Measurements from ENCODE around the gene SNX4. TPM values are rescaled to one million over a fixed set of nuclear protein-coding genes. Genes with fewer than 3 reads are reported as not detected.

SNX4 gene
- total and polyA plus RNA-seq, 8 donors: 10.5 to 81.1 (median 40.9) TPM

DNA sequence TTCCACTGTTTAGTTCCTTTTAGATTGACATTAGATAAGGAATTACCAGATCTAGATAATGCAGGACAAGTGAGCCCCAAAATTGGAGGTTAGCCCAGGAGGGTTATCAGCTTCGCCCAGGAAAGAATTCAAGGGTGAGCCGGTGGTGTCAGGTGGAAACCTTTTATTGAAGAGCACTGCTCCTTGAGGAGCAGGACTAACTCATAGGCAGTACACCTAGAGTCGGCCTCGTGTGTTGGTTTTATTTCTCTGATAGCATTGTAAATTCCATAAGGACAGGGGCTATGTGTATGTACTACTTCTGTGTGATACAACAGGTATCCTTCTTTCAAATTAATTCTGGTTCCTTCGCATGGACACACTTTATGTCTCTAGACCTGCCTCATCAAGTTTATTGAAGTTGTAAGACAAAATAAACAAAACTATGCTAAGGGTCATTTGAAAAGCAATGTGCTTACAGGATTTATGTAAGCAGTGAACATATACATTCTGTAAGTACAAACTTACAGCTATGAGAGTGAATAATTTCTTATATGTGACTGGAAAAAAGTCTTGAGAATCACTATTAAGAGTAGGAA, 57.2 kb downstream of the SNX4 start:
- intact Hi-C loops (cut with DNase I; ENCODE audit: low total_unique reads): no loop called here
- no peak overlapping the region for H3K27ac ChIP-seq
- no peaks in the 10 kb centered on the region for H3K27me3 ChIP-seq
- no peaks in the 10 kb centered on the region for H3K9me3 ChIP-seq
- no peak for DNase-seq
- peaks cover 13 to 88% (median 73%) of the 10 kb centered on the region in 4 donors for H3K36me3 ChIP-seq
- WGBS, 5 donors: 39 to 69% (median 52%) methylated on average over 5 of the region's 5 CpGs
- H3K4me3 ChIP-seq: no peak overlapping the region
- TF ChIP-seq EP300 (IDR thresholded peaks at IDR 0.05) (no peak), POLR2AphosphoS5 (IDR thresholded peaks at IDR 0.05) (no peak), POLR2A (IDR thresholded peaks at IDR 0.05) (no peak)
- TF ChIP-seq, protein P1, sequence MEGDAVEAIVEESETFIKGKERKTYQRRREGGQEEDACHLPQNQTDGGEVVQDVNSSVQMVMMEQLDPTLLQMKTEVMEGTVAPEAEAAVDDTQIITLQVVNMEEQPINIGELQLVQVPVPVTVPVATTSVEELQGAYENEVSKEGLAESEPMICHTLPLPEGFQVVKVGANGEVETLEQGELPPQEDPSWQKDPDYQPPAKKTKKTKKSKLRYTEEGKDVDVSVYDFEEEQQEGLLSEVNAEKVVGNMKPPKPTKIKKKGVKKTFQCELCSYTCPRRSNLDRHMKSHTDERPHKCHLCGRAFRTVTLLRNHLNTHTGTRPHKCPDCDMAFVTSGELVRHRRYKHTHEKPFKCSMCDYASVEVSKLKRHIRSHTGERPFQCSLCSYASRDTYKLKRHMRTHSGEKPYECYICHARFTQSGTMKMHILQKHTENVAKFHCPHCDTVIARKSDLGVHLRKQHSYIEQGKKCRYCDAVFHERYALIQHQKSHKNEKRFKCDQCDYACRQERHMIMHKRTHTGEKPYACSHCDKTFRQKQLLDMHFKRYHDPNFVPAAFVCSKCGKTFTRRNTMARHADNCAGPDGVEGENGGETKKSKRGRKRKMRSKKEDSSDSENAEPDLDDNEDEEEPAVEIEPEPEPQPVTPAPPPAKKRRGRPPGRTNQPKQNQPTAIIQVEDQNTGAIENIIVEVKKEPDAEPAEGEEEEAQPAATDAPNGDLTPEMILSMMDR (IDR thresholded peaks at IDR 0.05): no peak
- H3K4me1 ChIP-seq: peaks cover 0 to 16% (median 4%) of the 10 kb centered on the region in 4 donors

DNA sequence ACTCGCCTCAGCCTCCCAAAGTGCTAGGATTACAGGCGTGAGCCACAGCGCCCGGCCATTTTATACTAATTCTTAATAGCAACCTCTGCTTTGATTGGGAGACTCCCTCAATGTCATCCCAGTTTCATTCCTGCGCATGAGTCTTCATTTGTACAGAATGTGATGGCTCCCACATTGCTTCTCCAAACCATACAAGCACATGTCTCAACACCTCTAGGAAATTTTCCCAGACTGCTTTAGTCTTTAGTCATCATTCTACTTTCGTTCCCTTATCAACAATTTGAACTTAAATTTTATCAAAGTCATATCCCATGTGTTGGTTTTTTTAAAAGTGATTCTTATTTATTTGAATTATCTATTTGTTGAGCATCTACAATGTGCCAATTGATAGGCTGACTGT, 58.1 kb downstream of the SNX4 start:
- H3K27me3 ChIP-seq: no peaks in the 10 kb centered on the region
- no peak overlapping the region for H3K27ac ChIP-seq
- TF ChIP-seq EP300 (IDR thresholded peaks at IDR 0.05): no peak
- intact Hi-C loops (cut with DNase I; ENCODE audit: low total_unique reads): no loop called here
- H3K4me1 ChIP-seq: peaks cover 0 to 16% (median 4%) of the 10 kb centered on the region in 4 donors
- H3K9me3 ChIP-seq: no peaks in the 10 kb centered on the region
- DNase-seq: no peak
- 90 to 93% (median 91%) methylated on average over 6 of the region's 6 CpGs for WGBS, 5 donors
- no peak overlapping the region for H3K4me3 ChIP-seq
- peaks cover 13 to 88% (median 73%) of the 10 kb centered on the region in 4 donors for H3K36me3 ChIP-seq

DNA sequence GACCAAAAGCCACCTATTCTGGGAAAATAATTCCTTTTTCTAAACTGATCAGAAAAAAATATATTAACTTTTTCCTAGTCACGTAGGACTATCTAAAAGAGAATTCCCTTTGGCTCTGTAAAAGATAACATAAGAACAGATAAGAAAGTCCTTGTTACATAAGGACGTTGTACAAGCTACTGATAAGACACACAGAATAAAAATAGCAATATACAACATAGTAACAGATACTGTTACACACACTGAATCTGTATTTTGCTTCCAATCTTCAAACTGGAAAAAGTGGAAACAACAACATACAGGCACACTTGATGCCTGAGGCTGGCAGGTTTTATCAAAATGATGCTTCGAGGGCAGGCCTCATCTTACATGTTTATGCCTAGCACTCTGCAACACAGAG, 59.8 kb downstream of the SNX4 start:
- 44 to 63% (median 49%) methylated on average over 3 of the region's 3 CpGs for WGBS, 5 donors
- Histone ChIP-seq H3K9me3 (no peaks in the 10 kb centered on the region), H3K4me1 (peaks cover 0 to 16% (median 4%) of the 10 kb centered on the region in 4 donors), H3K4me3 (no peak overlapping the region), H3K27ac (no peak overlapping the region), H3K36me3 (peaks cover 27 to 88% (median 74%) of the 10 kb centered on the region in 4 donors), H3K27me3 (no peaks in the 10 kb centered on the region)
- TF ChIP-seq POLR2AphosphoS5 (IDR thresholded peaks at IDR 0.05): no peak
- TF ChIP-seq EP300 (IDR thresholded peaks at IDR 0.05): no peak
- no peak for TF ChIP-seq POLR2A (IDR thresholded peaks at IDR 0.05)
- TF ChIP-seq, protein P1 (IDR thresholded peaks at IDR 0.05): no peak
- intact Hi-C loops (cut with DNase I; ENCODE audit: low total_unique reads): no loop called here
- no peak for DNase-seq

DNA sequence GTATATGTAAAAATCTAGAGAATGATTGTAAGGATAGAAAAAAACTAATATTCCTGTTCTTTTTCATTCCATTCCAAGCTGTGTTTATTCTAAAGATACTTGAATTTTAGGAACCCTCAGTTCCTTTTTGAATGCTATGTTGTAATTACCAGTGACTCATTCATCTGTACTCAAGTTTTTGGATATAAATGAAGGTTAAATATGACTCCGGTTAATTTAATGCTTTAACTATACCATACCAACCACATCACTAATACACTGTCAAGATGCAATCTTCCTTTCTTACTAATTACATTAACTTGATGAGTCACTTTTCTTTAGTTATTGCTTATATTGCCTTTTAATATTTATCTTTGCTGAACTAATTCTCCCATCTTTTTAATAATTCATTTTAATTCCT, 76.1 kb downstream of the SNX4 start:
- Histone ChIP-seq H3K4me3 (no peak overlapping the region), H3K4me1 (peaks cover 6 to 12% (median 8%) of the 10 kb centered on the region in 4 donors), H3K36me3 (peaks cover 9 to 55% (median 41%) of the 10 kb centered on the region in 4 donors), H3K27me3 (no peaks in the 10 kb centered on the region), H3K9me3 (peaks cover 0 to 7% (median 5%) of the 10 kb centered on the region in 4 donors), H3K27ac (no peak overlapping the region)
- 74 to 89% (median 77%) methylated on average over 1 of the region's 1 CpG for WGBS, 5 donors
- intact Hi-C loops (cut with DNase I; ENCODE audit: low total_unique reads): no loop called here
- DNase-seq: no peak
- TF ChIP-seq POLR2A (IDR thresholded peaks at IDR 0.05) (no peak), POLR2AphosphoS5 (IDR thresholded peaks at IDR 0.05) (no peak), EP300 (IDR thresholded peaks at IDR 0.05) (no peak)
- TF ChIP-seq, protein P1 (IDR thresholded peaks at IDR 0.05): no peak

DNA sequence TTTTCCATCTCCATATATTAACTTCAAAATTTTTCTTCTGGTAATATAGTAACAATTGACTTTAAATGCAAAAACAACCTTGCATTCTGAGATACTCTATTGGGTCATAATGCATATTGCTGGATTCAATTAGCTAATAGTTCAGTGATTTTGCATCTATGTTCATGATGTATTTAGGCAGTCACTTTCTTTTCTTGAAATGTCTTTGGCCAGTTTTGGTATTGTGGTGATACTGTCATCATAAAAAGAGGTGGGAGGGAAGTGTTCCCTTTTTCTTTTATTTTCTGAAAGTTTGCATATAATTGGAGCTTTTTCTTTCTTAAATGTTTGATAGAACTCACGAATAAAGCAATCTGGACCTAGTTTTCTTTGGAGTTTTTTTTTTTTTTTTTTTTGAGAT, 77.5 kb downstream of the SNX4 start:
- H3K4me1 ChIP-seq: peaks cover 6 to 26% (median 17%) of the 10 kb centered on the region in 4 donors
- H3K4me3 ChIP-seq: no peak overlapping the region
- no peaks in the 10 kb centered on the region for H3K27me3 ChIP-seq
- peaks cover 9 to 40% (median 26%) of the 10 kb centered on the region in 4 donors for H3K36me3 ChIP-seq
- TF ChIP-seq POLR2A (IDR thresholded peaks at IDR 0.05) (no peak), EP300 (IDR thresholded peaks at IDR 0.05) (no peak), POLR2AphosphoS5 (IDR thresholded peaks at IDR 0.05) (no peak)
- TF ChIP-seq, protein P1 (IDR thresholded peaks at IDR 0.05): no peak
- WGBS, 5 donors: 88 to 97% (median 95%) methylated on average over 1 of the region's 1 CpG
- DNase-seq: no peak
- H3K27ac ChIP-seq: no peak overlapping the region
- H3K9me3 ChIP-seq: peaks cover 0 to 7% (median 5%) of the 10 kb centered on the region in 4 donors
- intact Hi-C loops (cut with DNase I; ENCODE audit: low total_unique reads): no loop called here

All from stomach (tissue), 9 donors.